Peyer's patch (tissue), 4 donors: ENCODE data around the gene TBCB.

Experiments
- POLR2A ChIP-seq, 2 donors: fragments of 450-650 bp; IDR thresholded peaks; one replicate each; pipeline ENCODE4 v1.5.1; 2017; ENCODE audit warnings: antibody characterized with exemption in 2 of 2, mild to moderate bottlenecking in 2 of 2, moderate library complexity in 2 of 2
- TF ChIP-seq, protein P1 (sequence below), 6 experiments: fragments of 450-650 bp in 4 of 6; fragments of 200-600 bp in 2 of 6; sonication (generic) in 1 of 6; IDR thresholded peaks; one replicate each; pipeline ENCODE4 v1.5.1; 2017 to 2019; ENCODE audit warnings: antibody characterized with exemption in 6 of 6, mild to moderate bottlenecking in 3 of 6, moderate library complexity in 1 of 6

GRCh38 chr19:36101550-36102327 lies 13.5 kb upstream of the TBCB start:
- TF ChIP-seq, protein P1, sequence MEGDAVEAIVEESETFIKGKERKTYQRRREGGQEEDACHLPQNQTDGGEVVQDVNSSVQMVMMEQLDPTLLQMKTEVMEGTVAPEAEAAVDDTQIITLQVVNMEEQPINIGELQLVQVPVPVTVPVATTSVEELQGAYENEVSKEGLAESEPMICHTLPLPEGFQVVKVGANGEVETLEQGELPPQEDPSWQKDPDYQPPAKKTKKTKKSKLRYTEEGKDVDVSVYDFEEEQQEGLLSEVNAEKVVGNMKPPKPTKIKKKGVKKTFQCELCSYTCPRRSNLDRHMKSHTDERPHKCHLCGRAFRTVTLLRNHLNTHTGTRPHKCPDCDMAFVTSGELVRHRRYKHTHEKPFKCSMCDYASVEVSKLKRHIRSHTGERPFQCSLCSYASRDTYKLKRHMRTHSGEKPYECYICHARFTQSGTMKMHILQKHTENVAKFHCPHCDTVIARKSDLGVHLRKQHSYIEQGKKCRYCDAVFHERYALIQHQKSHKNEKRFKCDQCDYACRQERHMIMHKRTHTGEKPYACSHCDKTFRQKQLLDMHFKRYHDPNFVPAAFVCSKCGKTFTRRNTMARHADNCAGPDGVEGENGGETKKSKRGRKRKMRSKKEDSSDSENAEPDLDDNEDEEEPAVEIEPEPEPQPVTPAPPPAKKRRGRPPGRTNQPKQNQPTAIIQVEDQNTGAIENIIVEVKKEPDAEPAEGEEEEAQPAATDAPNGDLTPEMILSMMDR (IDR thresholded peaks at IDR 0.05), result no peak
- no peak for TF ChIP-seq POLR2A (IDR thresholded peaks at IDR 0.05)
